GM23248 (cell line): ENCODE data around the gene FBXO34. TPM values are rescaled to one million over a fixed set of nuclear protein-coding genes. Genes with fewer than 3 reads are reported as not detected.

Source experiments
- DNase-seq: peaks from one replicate; pipeline ENCODE4 v3.0.0-alpha.2; 2015
- H2AFZ ChIP-seq: fragments of 200-600 bp; sonication (generic); 2 replicates; pipeline ENCODE4 v1.6.1; 2016; ENCODE audit warnings: antibody characterized with exemption
- H3F3A ChIP-seq: fragments of 200-600 bp; sonication (generic); 2 replicates; pipeline ENCODE4 v1.6.1; 2016; ENCODE audit warnings: mild to moderate bottlenecking, antibody characterized with exemption, mixed run types; ENCODE audit not compliant: insufficient read depth
- H3K27ac ChIP-seq: fragments of 200-600 bp; sonication (generic); 2 replicates; pipeline ENCODE4 v1.5.1; 2016; ENCODE audit warnings: mild to moderate bottlenecking
- H3K27me3 ChIP-seq: fragments of 200-600 bp; sonication (generic); replicated peaks from 2 replicates; pipeline ENCODE4 v1.6.1; 2016; ENCODE audit warnings: mild to moderate bottlenecking; ENCODE audit not compliant: insufficient read depth
- H3K36me3 ChIP-seq: fragments of 200-600 bp; sonication (generic); 2 replicates; pipeline ENCODE4 v1.6.1; 2016; ENCODE audit warnings: low read depth, mild to moderate bottlenecking
- H3K4me1 ChIP-seq: fragments of 200-600 bp; sonication (generic); 2 replicates; pipeline ENCODE4 v1.6.1; 2016; ENCODE audit warnings: mild to moderate bottlenecking; ENCODE audit not compliant: insufficient read depth
- H3K4me2 ChIP-seq: fragments of 200-600 bp; sonication (generic); one replicate; pipeline ENCODE4 v1.6.1; 2016; ENCODE audit warnings: mild to moderate bottlenecking; ENCODE audit not compliant: unreplicated experiment
- H3K4me3 ChIP-seq: fragments of 200-600 bp; sonication (generic); 2 replicates; pipeline ENCODE4 v1.5.1; 2016; ENCODE audit warnings: mild to moderate bottlenecking
- H3K79me2 ChIP-seq: fragments of 200-600 bp; sonication (generic); 2 replicates; pipeline ENCODE4 v1.6.1; 2016; ENCODE audit warnings: mild to moderate bottlenecking; ENCODE audit not compliant: insufficient read depth
- H3K9ac ChIP-seq: fragments of 200-600 bp; sonication (generic); 2 replicates; pipeline ENCODE4 v1.6.1; 2016; ENCODE audit warnings: mild to moderate bottlenecking
- H3K9me2 ChIP-seq: fragments of 200-600 bp; sonication (generic); 2 replicates; pipeline ENCODE4 v1.6.1; 2016; ENCODE audit warnings: mixed run types, mild to moderate bottlenecking, moderate library complexity; ENCODE audit not compliant: insufficient read depth
- H3K9me3 ChIP-seq: fragments of 200-600 bp; sonication (generic); one replicate; pipeline ENCODE4 v1.6.1; 2017; ENCODE audit warnings: low read depth
- H4K20me1 ChIP-seq: fragments of 200-600 bp; sonication (generic); 2 replicates; pipeline ENCODE4 v1.6.0; 2016; ENCODE audit not compliant: insufficient read depth
- EZH2 ChIP-seq: fragments of 200-600 bp; sonication (generic); IDR thresholded peaks from 2 replicates; pipeline ENCODE4 v1.6.1; 2018; ENCODE audit warnings: antibody characterized with exemption, mild to moderate bottlenecking; ENCODE audit not compliant: insufficient read depth, poor library complexity, severe bottlenecking
- EZH2phosphoT487 ChIP-seq: fragments of 200-600 bp; sonication (generic); IDR thresholded peaks from 2 replicates; pipeline ENCODE4 v1.6.1; 2018; ENCODE audit warnings: antibody characterized with exemption, moderate library complexity, mild to moderate bottlenecking, low read depth; ENCODE audit not compliant: insufficient read depth
- WGBS, 2 experiments: methylation state at CpG; one replicate each; pipeline ENCODE4 v1.1.6; 2015 to 2017; ENCODE audit warnings: low lambda C conversion rate in 2 of 2, low coverage in 1 of 2; ENCODE audit errors: missing lambda C conversion rate in 2 of 2; 5-methylcytosine and 5-hydroxymethylcytosine counted together
- in situ Hi-C: fragments of 300-500 bp; cut with MboI; formaldehyde crosslinking; loops from 2 replicates; pipeline ENCODE4 v1.15.0; 2020
- polyA plus RNA-seq: library from polyadenylated mRNA; unstranded; fragments of >200 nt; fragmentation: Nextera tagmentation; extraction: Ambion mirVana; gene quantifications from 2 replicates; pipeline ENCODE4 v1.2.1, GENCODE V29; 2016
- total RNA-seq: library from RNA; depleted of rRNA; stranded (reverse); fragments of >200 nt; shearing (Covaris generic); gene quantifications from 2 replicates; pipeline ENCODE4 v1.2.3, GENCODE V29; 2014

The FBXO34 gene
- total and polyA plus RNA-seq, 2 experiments from 2014 or later = 10.2 to 10.5 TPM

GRCh38 chr14:55366271-55366670, 95.0 kb downstream of the FBXO34 start:
- no peak overlapping the region for H2AFZ ChIP-seq
- no peak overlapping the region for H3K9ac ChIP-seq
- no peaks in the 10 kb centered on the region for H3K9me3 ChIP-seq
- peak overlapping the region; percentile 51 for H3K4me2 ChIP-seq
- no peaks in the 10 kb centered on the region for H3K79me2 ChIP-seq
- no peaks in the 10 kb centered on the region for H4K20me1 ChIP-seq
- no peaks in the 10 kb centered on the region for H3K9me2 ChIP-seq
- in situ Hi-C loops = no loop called here
- no peak overlapping the region for H3K4me3 ChIP-seq
- H3K27ac ChIP-seq = peak overlapping the region; percentile 28
- TF ChIP-seq EZH2 = no peak
- H3F3A ChIP-seq = peaks cover 15% of the 10 kb centered on the region; the same call in 1 of the 2 replicates
- peaks cover 15% of the 10 kb centered on the region for H3K4me1 ChIP-seq
- DNase-seq = peak; percentile 81
- H3K27me3 ChIP-seq = no peaks in the 10 kb centered on the region
- 3 to 5% methylated on average over 3 of the region's 3 CpGs for WGBS, 2 experiments
- no peaks in the 10 kb centered on the region for H3K36me3 ChIP-seq

GRCh38 chr14:55370883-55371455, 99.7 kb downstream of the FBXO34 start:
- H3K4me1 ChIP-seq = peaks cover 15% of the 10 kb centered on the region
- H4K20me1 ChIP-seq = no peaks in the 10 kb centered on the region
- no peak overlapping the region for H3K4me3 ChIP-seq
- no peaks in the 10 kb centered on the region for H3K9me3 ChIP-seq
- no peaks in the 10 kb centered on the region for H3K36me3 ChIP-seq
- WGBS, 2 experiments = 89% methylated on average over 11 of the region's 11 CpGs
- TF ChIP-seq EZH2 (no peak), EZH2phosphoT487 (no peak)
- H3K27me3 ChIP-seq = no peaks in the 10 kb centered on the region
- H3K4me2 ChIP-seq = no peak overlapping the region
- peaks cover 12% of the 10 kb centered on the region; the same call in 1 of the 2 replicates for H3F3A ChIP-seq
- H2AFZ ChIP-seq = no peak overlapping the region
- H3K9me2 ChIP-seq = no peaks in the 10 kb centered on the region
- no peak overlapping the region for H3K9ac ChIP-seq
- no peak for DNase-seq
- in situ Hi-C loops = no loop called here
- H3K27ac ChIP-seq = no peak overlapping the region
- no peaks in the 10 kb centered on the region for H3K79me2 ChIP-seq

- Histone ChIP-seq H3K9me3 (no peaks in the 10 kb centered on the region), H3K27me3 (no peaks in the 10 kb centered on the region), H3K79me2 (no peaks in the 10 kb centered on the region), H2AFZ (no peak overlapping the region), H3K9ac (no peak overlapping the region), H3K36me3 (no peaks in the 10 kb centered on the region; the same call in 1 of the 2 replicates), H3F3A (no peaks in the 10 kb centered on the region), H3K4me2 (no peak overlapping the region), H4K20me1 (no peaks in the 10 kb centered on the region), H3K4me1 (peaks cover 6% of the 10 kb centered on the region; the same call in 1 of the 2 replicates), H3K9me2 (no peaks in the 10 kb centered on the region), H3K4me3 (no peak overlapping the region), H3K27ac (no peak overlapping the region)
- DNase-seq = no peak
- in situ Hi-C loops = no loop called here
- TF ChIP-seq EZH2phosphoT487 (no peak), EZH2 (no peak)
- 100% methylated on average over 1 of the region's 1 CpG for WGBS, 2 experiments
These were observed 101.2 kb downstream of the FBXO34 start for GRCh38 chr14:55372423-55372822.

GRCh38 chr14:55372825-55373224, 101.6 kb downstream of the FBXO34 start:
- no peak overlapping the region for H3K4me3 ChIP-seq
- in situ Hi-C loops = no loop called here
- no peak overlapping the region for H3K27ac ChIP-seq
- H3K9me3 ChIP-seq = no peaks in the 10 kb centered on the region
- H3K9me2 ChIP-seq = no peaks in the 10 kb centered on the region
- DNase-seq = no peak
- H2AFZ ChIP-seq = no peak overlapping the region
- no peaks in the 10 kb centered on the region for H3F3A ChIP-seq
- H3K4me1 ChIP-seq = peaks cover 6% of the 10 kb centered on the region; the same call in 1 of the 2 replicates
- H4K20me1 ChIP-seq = no peaks in the 10 kb centered on the region
- peaks cover 4% of the 10 kb centered on the region for H3K36me3 ChIP-seq
- TF ChIP-seq EZH2 = no peak
- no peak for TF ChIP-seq EZH2phosphoT487
- no peaks in the 10 kb centered on the region for H3K79me2 ChIP-seq
- H3K4me2 ChIP-seq = no peak overlapping the region
- no peak overlapping the region for H3K9ac ChIP-seq
- 98 to 100% methylated on average over 7 of the region's 7 CpGs for WGBS, 2 experiments
- H3K27me3 ChIP-seq = no peaks in the 10 kb centered on the region
